Endothelial cell of umbilical vein (primary cell): ENCODE measurements around the gene PPARD. TPM values are rescaled to one million over a fixed set of nuclear protein-coding genes. Genes with fewer than 3 reads are reported as not detected.
"Not testable (repeated sequence)": the region's sequence is repeated elsewhere in the genome, so short reads cannot be mapped to it uniquely, and the experiment has no call there.

Experiments used
- BruUV-seq: library from RNA; stranded (reverse); fragments of 400-500 nt; replicated peaks from 2 replicates; lab custom pipeline; 2021; lab: Mats Ljungman, UMichigan
- CTCF ChIA-PET: fragments of 300-600, 350-600 bp; sonication (Branson Sonifier 250); formaldehyde crosslinking; loops from one replicate; lab custom pipeline; 2021; ENCODE audit warnings: antibody characterized with exemption, inconsistent platforms; lab: Charles Lee
- POLR2A ChIA-PET: fragments of 300-600, 350-600 bp; sonication (Branson Sonifier 250); formaldehyde crosslinking; loops from one replicate; lab custom pipeline; 2021; ENCODE audit warnings: antibody characterized with exemption, inconsistent platforms; lab: Charles Lee
- DNase-seq: peaks from one replicate; pipeline ENCODE4 v3.0.0-alpha.2; 2011; ENCODE audit warnings: low read depth, low spot score
- FAIRE-seq: peaks from 2 replicates; lab custom pipeline; 2011; peaks lifted over from hg19 to GRCh38; lab: Jason Lieb, UNC
- H2AFZ ChIP-seq: 2 replicates; pipeline ENCODE4 v1.6.0; 2012; ENCODE audit warnings: low read depth, low read length, control low read depth, inconsistent platforms
- H3K27ac ChIP-seq: 2 replicates; pipeline ENCODE4 v1.5.1; 2011; ENCODE audit warnings: low read depth, mild to moderate bottlenecking, control low read depth, low read length, moderate library complexity; ENCODE audit not compliant: insufficient read depth
- H3K27me3 ChIP-seq, 2 experiments: 2 replicates each; pipeline versions ENCODE4 v1.6.0 to v1.6.1; 2011; ENCODE audit warnings: low read length in 2 of 2, mixed read lengths in 1 of 2; ENCODE audit not compliant: control insufficient read depth in 2 of 2, insufficient read depth in 2 of 2
- H3K36me3 ChIP-seq, 2 experiments: 2 replicates in 1 of 2; 3 replicates in 1 of 2; pipeline ENCODE4 v1.5.1; 2011; ENCODE audit warnings: low read length in 2 of 2, mild to moderate bottlenecking in 1 of 2, moderate library complexity in 1 of 2; ENCODE audit not compliant: control insufficient read depth in 2 of 2, insufficient read depth in 2 of 2; ENCODE audit errors: extremely low read depth in 1 of 2
- H3K4me1 ChIP-seq: 3 replicates; pipeline ENCODE4 v1.5.1; 2011; ENCODE audit warnings: mild to moderate bottlenecking, low read length; ENCODE audit not compliant: control insufficient read depth, insufficient read depth; ENCODE audit errors: extremely low read depth
- H3K4me2 ChIP-seq: 2 replicates; pipeline ENCODE4 v1.6.1; 2011; ENCODE audit warnings: low read length, control low read depth, mixed read lengths; ENCODE audit not compliant: insufficient read depth
- H3K4me3 ChIP-seq, 3 experiments: fragments of 200-600 bp in 1 of 3; sonication (generic), shearing (Covaris generic) in 1 of 3; replicated peaks in 1 of 3; 2 replicates each; pipeline ENCODE4 v1.5.1; 2011 to 2016; ENCODE audit warnings: control low read depth in 3 of 3, low read length in 3 of 3, mild to moderate bottlenecking in 2 of 3, inconsistent platforms in 1 of 3, low read depth in 1 of 3, moderate library complexity in 1 of 3; ENCODE audit not compliant: insufficient read depth in 1 of 3
- H3K79me2 ChIP-seq: 2 replicates; pipeline ENCODE4 v1.6.0; 2012; ENCODE audit warnings: low read length, inconsistent platforms; ENCODE audit not compliant: control insufficient read depth, insufficient read depth
- H3K9ac ChIP-seq: replicated peaks from 2 replicates; pipeline ENCODE3; 2011; ENCODE audit warnings: low read length, control low read depth; ENCODE audit not compliant: insufficient read depth; ENCODE audit errors: extremely low read depth
- H3K9me1 ChIP-seq: replicated peaks from 3 replicates; pipeline ENCODE4 v1.6.0; 2011; ENCODE audit warnings: mild to moderate bottlenecking, low read length; ENCODE audit not compliant: control insufficient read depth, insufficient read depth; ENCODE audit errors: extremely low read depth
- H3K9me3 ChIP-seq: replicated peaks from 2 replicates; pipeline ENCODE4 v1.5.1; 2012; ENCODE audit warnings: low read length, inconsistent platforms; ENCODE audit not compliant: control insufficient read depth, insufficient read depth
- H4K20me1 ChIP-seq: replicated peaks from 2 replicates; pipeline ENCODE3; 2011; ENCODE audit warnings: mild to moderate bottlenecking, low read length; ENCODE audit not compliant: control insufficient read depth, insufficient read depth; ENCODE audit errors: extremely low read depth
- GATA2 ChIP-seq: IDR thresholded peaks from 2 replicates; pipeline ENCODE4 v1.7.0; 2011; ENCODE audit warnings: low read depth, mild to moderate bottlenecking, moderate library complexity, mixed read lengths, low read length; ENCODE audit not compliant: insufficient read length, insufficient read depth
- JUN ChIP-seq: IDR thresholded peaks from 2 replicates; pipeline ENCODE4 v1.6.1; 2011; ENCODE audit warnings: borderline replicate concordance, low read depth; ENCODE audit not compliant: insufficient read length, insufficient read depth
- POLR2AphosphoS5 ChIP-seq: IDR thresholded peaks from 2 replicates; pipeline ENCODE4 v1.6.1; 2012; ENCODE audit warnings: low read depth, mild to moderate bottlenecking, control low read depth, low read length, moderate library complexity; ENCODE audit not compliant: insufficient read depth
- dilution Hi-C: fragments of 300-500 bp; cut with MboI; formaldehyde crosslinking; loops from one replicate; pipeline ENCODE4 v1.15.0; 2019; ENCODE audit warnings: low sequenced_read_pairs; ENCODE audit not compliant: extremely low pct_ligation_motif_present
- intact Hi-C: fragments of 100-400 bp; cut with micrococcal nuclease; formaldehyde crosslinking; loops from one replicate; pipeline ENCODE4 v1.10.0; 2022
- polyA plus RNA-seq, 4 experiments: library from polyadenylated mRNA; depleted of rRNA in 3 of 4; stranded (reverse) in 3 of 4; unstranded in 1 of 4; fragments of >200 nt; gene quantifications; 2 replicates each; pipeline versions ENCODE4 v1.2.1 to v1.2.3, GENCODE V29; 2011 to 2012; ENCODE audit warnings: missing spikeins in 1 of 4
- total RNA-seq: library from RNA; stranded (reverse); gene quantifications from 2 replicates; pipeline ENCODE4 v1.2.3, GENCODE V29; 2021
- TF ChIP-seq, protein P1 (sequence below): IDR thresholded peaks from 2 replicates; pipeline ENCODE4 v1.6.1; 2011; ENCODE audit not compliant: insufficient read depth, insufficient read length
- TF ChIP-seq, protein P2 (sequence below), 2 donors: IDR thresholded peaks; 1 replicate in 1 of 2; 2 replicates in 1 of 2; pipeline ENCODE4 v1.5.1; 2011; ENCODE audit warnings: low read length in 2 of 2, mild to moderate bottlenecking in 2 of 2, moderate library complexity in 2 of 2, control low read depth in 1 of 2, inconsistent platforms in 1 of 2, low read depth in 1 of 2; ENCODE audit not compliant: insufficient read depth in 1 of 2; ENCODE audit errors: extremely low read depth in 1 of 2

The PPARD gene
- total and polyA plus RNA-seq, 2 donors (not counting 3 experiments of a cell fraction or from before 2014, with no cell fraction given) = 23.4 to 29.2 TPM

DNA sequence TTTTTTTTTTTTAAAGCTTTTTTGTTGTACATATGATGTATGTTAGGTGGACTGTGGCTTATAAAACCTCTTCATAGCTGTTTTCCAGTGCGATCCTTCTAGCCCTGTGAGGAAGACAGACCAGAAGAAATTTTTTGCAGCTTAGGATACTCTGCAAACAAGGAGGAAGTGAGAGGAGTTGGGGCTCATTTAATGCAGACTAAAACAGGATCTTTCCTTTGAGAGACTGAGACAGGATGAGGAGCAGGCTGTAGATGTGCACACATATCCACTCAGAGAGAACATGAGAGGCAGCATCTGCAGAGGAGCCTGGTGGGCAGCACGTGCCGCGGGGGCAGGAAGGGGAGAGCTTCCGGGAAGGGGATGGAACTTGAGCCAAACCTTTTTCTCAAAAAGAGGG lies 45.7 kb downstream of the PPARD start:
- peaks cover under 1% of the 10 kb centered on the region for H3K79me2 ChIP-seq
- POLR2A ChIA-PET = no interaction called here
- no peak overlapping the region for H3K27ac ChIP-seq
- no peaks in the 10 kb centered on the region for H4K20me1 ChIP-seq
- BruUV-seq = no TSS peak
- no peaks in the 10 kb centered on the region for H3K9me3 ChIP-seq
- intact Hi-C loops (no loop called here), dilution Hi-C loops (no loop called here)
- peaks cover 27% of the 10 kb centered on the region for H3K4me1 ChIP-seq
- FAIRE-seq = no peak
- TF ChIP-seq, protein P1, sequence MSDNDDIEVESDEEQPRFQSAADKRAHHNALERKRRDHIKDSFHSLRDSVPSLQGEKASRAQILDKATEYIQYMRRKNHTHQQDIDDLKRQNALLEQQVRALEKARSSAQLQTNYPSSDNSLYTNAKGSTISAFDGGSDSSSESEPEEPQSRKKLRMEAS = no peak
- CTCF ChIA-PET = interaction anchor here (1.1 to 1.7 kb wide), 3 partner anchors 16 to 61 kb away, joined by 3 to 7 read pairs (median 3); no protein-coding TSS in a partner anchor
- no peak overlapping the region for H3K9ac ChIP-seq
- H2AFZ ChIP-seq = no peak overlapping the region
- no peak overlapping the region for H3K4me3 ChIP-seq
- no peak for DNase-seq
- H3K9me1 ChIP-seq = no peaks in the 10 kb centered on the region
- no peaks in the 10 kb centered on the region for H3K36me3 ChIP-seq
- H3K4me2 ChIP-seq = no peak overlapping the region
- H3K27me3 ChIP-seq = no peaks in the 10 kb centered on the region

DNA sequence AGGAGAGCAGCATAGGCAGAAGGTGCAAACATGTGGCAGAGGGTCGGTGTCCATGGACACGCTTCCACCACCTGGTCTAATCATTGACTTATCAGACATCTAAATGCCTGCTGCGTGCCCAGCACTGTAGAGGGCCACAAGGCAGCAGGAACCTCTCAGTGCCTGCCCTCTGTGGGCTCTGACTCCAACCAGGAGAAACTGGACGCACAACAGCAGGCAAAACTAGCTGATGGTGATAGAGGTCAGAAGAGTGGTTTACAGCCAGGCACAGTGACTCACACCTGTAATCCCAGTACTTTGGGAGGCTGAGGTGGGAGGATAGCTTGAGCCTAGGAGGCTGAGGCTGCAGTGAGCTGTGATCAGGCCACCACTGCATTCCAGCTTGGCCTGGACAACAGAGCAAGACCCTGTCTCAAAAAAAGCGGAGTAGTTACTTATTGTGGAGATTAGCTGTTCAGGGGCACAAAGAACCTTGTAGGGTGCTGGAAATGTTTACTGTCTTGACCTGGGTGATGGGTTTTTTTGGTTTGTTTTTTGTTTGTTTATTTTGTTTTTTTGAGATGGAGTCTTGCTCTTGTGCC lies 46.5 kb downstream of the PPARD start:
- Histone ChIP-seq H3K27me3 (no peaks in the 10 kb centered on the region), H2AFZ (no peak overlapping the region), H3K4me3 (no peak overlapping the region), H3K36me3 (no peaks in the 10 kb centered on the region), H3K9ac (no peak overlapping the region), H3K4me1 (peaks cover 35% of the 10 kb centered on the region), H4K20me1 (no peaks in the 10 kb centered on the region), H3K27ac (no peak overlapping the region), H3K79me2 (no peaks in the 10 kb centered on the region), H3K9me1 (no peaks in the 10 kb centered on the region), H3K9me3 (no peaks in the 10 kb centered on the region), H3K4me2 (no peak overlapping the region)
- POLR2A ChIA-PET = no interaction called here
- dilution Hi-C loops (no loop called here), intact Hi-C loops (no loop called here)
- no peak for DNase-seq
- no peak for FAIRE-seq
- BruUV-seq = no TSS peak
- CTCF ChIA-PET = interaction anchor here (0.9 to 1.5 kb wide), 4 partner anchors 16 to 46 kb away, joined by 3 to 5 read pairs (median 3); partner anchors contain the start of gene PPARD
- TF ChIP-seq, protein P2, sequence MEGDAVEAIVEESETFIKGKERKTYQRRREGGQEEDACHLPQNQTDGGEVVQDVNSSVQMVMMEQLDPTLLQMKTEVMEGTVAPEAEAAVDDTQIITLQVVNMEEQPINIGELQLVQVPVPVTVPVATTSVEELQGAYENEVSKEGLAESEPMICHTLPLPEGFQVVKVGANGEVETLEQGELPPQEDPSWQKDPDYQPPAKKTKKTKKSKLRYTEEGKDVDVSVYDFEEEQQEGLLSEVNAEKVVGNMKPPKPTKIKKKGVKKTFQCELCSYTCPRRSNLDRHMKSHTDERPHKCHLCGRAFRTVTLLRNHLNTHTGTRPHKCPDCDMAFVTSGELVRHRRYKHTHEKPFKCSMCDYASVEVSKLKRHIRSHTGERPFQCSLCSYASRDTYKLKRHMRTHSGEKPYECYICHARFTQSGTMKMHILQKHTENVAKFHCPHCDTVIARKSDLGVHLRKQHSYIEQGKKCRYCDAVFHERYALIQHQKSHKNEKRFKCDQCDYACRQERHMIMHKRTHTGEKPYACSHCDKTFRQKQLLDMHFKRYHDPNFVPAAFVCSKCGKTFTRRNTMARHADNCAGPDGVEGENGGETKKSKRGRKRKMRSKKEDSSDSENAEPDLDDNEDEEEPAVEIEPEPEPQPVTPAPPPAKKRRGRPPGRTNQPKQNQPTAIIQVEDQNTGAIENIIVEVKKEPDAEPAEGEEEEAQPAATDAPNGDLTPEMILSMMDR (IDR thresholded peaks at IDR 0.05; ENCODE audit: extremely low read depth in 1 of 2, insufficient read depth in 1 of 2, low read depth in 1 of 2, low read length in 2 of 2) = no peak
- TF ChIP-seq GATA2 (no peak), POLR2AphosphoS5 (no peak), JUN (no peak)

DNA sequence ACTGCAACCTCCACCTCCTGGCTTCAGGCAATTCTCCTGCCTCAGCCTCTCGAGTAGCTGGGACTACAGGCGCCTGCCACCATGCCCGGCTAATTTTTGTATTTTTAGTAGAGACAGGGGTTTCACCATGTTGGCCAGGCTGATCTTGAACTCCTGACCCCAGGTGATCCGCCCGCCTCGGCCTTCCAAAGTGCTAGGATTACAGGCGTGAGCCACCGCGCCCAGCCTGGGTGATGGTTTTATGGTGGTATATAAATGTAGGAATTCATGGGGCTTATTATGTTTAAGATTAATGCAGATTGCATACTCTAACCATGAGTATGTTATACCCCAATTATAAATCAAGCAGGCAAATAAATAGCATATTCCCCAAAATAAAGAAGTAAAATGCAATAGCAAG lies 47.0 kb downstream of the PPARD start:
- H3K79me2 ChIP-seq, H2AFZ ChIP-seq, dilution Hi-C loops, H3K9ac ChIP-seq, FAIRE-seq, intact Hi-C loops, H3K27me3 ChIP-seq, H3K4me3 ChIP-seq, DNase-seq, H3K9me3 ChIP-seq, POLR2A ChIA-PET, H4K20me1 ChIP-seq, H3K27ac ChIP-seq, H3K9me1 ChIP-seq, BruUV-seq, H3K36me3 ChIP-seq, H3K4me2 ChIP-seq: not testable (repeated sequence)
- CTCF ChIA-PET = interaction anchor here (0.9 to 1.5 kb wide), 3 partner anchors 17 to 47 kb away, joined by 3 to 5 read pairs (median 3); partner anchors contain the start of gene PPARD
- H3K4me1 ChIP-seq = peaks cover 38% of the 10 kb centered on the region
